Bronchial epithelial cell (primary cell): Measurements from ENCODE around the gene RAP1GAP2. TPM values are rescaled to one million over a fixed set of nuclear protein-coding genes. Genes with fewer than 3 reads are reported as not detected.

Experiments used
- DNase-seq: peaks from one replicate; pipeline ENCODE4 v3.0.0-alpha.2; 2010; ENCODE audit warnings: low read depth
- FAIRE-seq: peaks from 2 replicates; lab custom pipeline; 2011; peaks lifted over from hg19 to GRCh38; lab: Jason Lieb, UNC
- H3K27me3 ChIP-seq: 2 replicates; pipeline ENCODE4 v1.5.1; 2011; ENCODE audit warnings: low read length; ENCODE audit not compliant: control insufficient read depth, insufficient read depth
- H3K36me3 ChIP-seq: 2 replicates; pipeline ENCODE4 v1.5.1; 2011; ENCODE audit warnings: low read length; ENCODE audit not compliant: control insufficient read depth, insufficient read depth
- H3K4me3 ChIP-seq: 2 replicates; pipeline ENCODE4 v1.5.1; 2011; ENCODE audit warnings: mild to moderate bottlenecking, low read depth, low read length, control low read depth
- CTCF ChIP-seq: IDR thresholded peaks from 2 replicates; pipeline ENCODE4 v1.5.1; 2011; ENCODE audit warnings: mild to moderate bottlenecking, moderate library complexity, low read length, control low read depth, inconsistent platforms; ENCODE audit not compliant: insufficient read depth, severe bottlenecking
- total RNA-seq: library from RNA; depleted of rRNA; stranded (reverse); fragments of >200 nt; gene quantifications from 2 replicates; pipeline ENCODE4 v1.2.1, GENCODE V29; 2014

The RAP1GAP2 gene
- total RNA-seq, 1 donor from 2014 or later: 15.0 TPM

DNA sequence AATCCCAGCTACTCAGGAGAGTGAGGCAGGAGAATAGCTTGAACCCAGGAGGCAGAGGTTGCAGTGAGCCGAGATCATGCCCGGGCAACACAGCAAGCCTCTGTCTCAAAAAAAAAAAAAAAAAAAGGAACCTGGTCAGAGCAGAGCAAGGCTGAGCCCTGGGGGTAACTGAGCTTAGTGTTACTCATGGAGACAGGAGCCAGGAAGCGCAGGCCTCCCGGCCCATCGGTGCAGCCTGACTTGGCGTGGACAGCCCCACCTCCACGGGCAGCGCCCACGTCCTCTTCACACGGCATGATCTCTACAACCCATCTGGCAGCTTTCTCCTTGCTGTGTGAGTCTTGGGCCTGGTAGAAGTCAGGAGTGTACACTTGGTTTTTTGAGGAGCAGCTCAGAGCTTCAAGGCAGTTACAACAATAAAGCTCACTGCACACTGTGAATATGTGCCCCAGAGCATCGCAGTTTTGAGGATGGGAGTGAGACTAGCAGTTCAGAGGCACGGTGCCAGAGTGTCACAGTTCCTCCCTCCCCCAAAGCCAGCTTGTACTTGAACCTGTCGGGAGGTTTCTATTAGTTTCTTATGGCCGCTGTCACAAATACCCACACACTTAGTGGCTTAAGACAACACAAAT lies 129.9 kb downstream of the RAP1GAP2 start:
- peak; percentile 70 for FAIRE-seq
- no peaks in the 10 kb centered on the region for H3K27me3 ChIP-seq
- no peak overlapping the region for H3K4me3 ChIP-seq
- no peak for TF ChIP-seq CTCF
- DNase-seq: peak; percentile 95
- H3K36me3 ChIP-seq: peaks cover 1% of the 10 kb centered on the region

DNA sequence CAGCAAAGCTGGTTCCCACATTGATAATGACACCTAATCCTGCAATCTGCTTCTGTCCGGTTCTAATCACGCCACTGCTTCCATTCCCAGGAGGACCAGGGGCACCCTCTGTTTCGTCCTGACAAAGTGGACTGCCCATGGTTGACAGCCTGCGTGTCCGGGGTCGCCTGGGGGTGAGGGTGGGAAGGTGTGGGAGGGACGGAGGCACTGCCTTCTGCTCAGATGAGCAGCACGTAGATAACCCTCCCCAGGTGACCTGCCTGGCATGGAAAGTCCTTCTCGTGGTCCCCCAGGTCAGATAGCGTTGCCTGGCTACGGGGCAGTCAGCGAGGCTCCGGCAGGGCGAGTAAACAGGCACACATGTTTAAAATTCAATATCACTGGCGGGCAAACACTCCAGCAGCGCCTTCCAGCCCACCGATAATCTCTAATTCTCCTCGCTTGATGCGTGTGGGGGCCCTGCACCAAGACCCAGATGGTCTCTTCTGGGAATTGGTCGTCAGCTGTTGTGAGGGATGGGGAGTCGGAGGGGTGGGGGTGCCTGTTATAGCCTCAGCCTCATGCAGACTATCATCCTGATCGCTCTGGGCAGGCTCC lies 132.2 kb downstream of the RAP1GAP2 start:
- H3K4me3 ChIP-seq: no peak overlapping the region
- TF ChIP-seq CTCF: no peak
- H3K27me3 ChIP-seq: no peaks in the 10 kb centered on the region
- H3K36me3 ChIP-seq: peaks cover 1% of the 10 kb centered on the region
- DNase-seq (no peak), FAIRE-seq (no peak)

DNA sequence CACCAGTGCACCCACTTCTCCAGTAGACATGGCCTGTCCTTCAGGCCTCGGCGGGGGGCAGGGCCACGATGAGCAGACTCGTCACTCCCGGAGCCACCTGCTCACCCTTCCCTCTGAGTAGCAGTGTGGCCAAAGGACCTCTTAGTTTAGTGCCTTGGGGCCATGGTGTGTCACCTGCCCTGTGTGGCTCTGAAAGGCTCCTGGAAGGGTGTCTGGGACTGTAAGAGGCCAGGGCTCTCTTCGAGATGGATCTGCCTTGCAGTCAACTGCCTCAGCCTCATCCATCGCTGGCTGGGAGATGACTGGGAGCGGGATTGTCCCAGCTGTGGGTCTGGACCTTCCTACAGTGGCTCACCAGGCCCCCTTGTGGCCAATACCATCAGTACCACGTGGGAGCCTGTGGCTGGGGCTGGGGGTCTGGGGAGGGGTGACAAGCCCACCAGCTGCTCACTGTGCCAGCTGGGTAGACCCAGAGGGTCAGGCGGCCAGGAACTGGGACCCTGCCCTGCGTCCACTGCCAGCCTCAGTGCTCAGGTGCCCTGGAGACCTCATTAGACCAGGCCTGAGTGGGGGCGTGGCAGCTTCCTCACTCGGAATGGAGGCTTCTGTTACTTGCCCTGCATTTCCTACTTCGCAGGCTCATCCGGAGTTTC lies 133.8 kb downstream of the RAP1GAP2 start:
- Histone ChIP-seq H3K36me3 (peaks cover 1% of the 10 kb centered on the region), H3K4me3 (no peak overlapping the region), H3K27me3 (no peaks in the 10 kb centered on the region)
- peak; percentile 78 for TF ChIP-seq CTCF
- DNase-seq (peak; percentile 21), FAIRE-seq (no peak)

- no peak for TF ChIP-seq CTCF
- DNase-seq (no peak), FAIRE-seq (no peak)
- Histone ChIP-seq H3K27me3 (no peaks in the 10 kb centered on the region), H3K4me3 (no peak overlapping the region), H3K36me3 (peaks cover 1% of the 10 kb centered on the region)
Measured at GRCh38 chr17:2931876-2932275, 135.6 kb downstream of the RAP1GAP2 start.

GRCh38 chr17:2932946-2933345 lies 136.7 kb downstream of the RAP1GAP2 start:
- DNase-seq: no peak
- no peak overlapping the region for H3K4me3 ChIP-seq
- H3K36me3 ChIP-seq: peaks cover 1% of the 10 kb centered on the region
- H3K27me3 ChIP-seq: no peaks in the 10 kb centered on the region
- no peak for TF ChIP-seq CTCF
- no peak for FAIRE-seq
